Fibroblast of skin of back (primary cell): ENCODE measurements around the gene STAC.
A peak's percentile ranks its signal among the peaks of the same experiment; 100 is the strongest.
"Not testable (repeated sequence)": the region's sequence is repeated elsewhere in the genome, so short reads cannot be mapped to it uniquely, and the experiment has no call there.

Source experiments
- DNase-seq: peaks from one replicate; pipeline ENCODE4 v3.0.0-alpha.2; 2013

The STAC gene

GRCh38 chr3:36520241-36521006, 140.1 kb downstream of the STAC start:
- DNase-seq: no peak

- no peak for DNase-seq
Observed at GRCh38 chr3:36521007-36521379, 140.7 kb downstream of the STAC start.

GRCh38 chr3:36524560-36524959, 144.3 kb downstream of the STAC start:
- DNase-seq: no peak

- peak; percentile 58 for DNase-seq
Observed at GRCh38 chr3:36525115-36525801, 145.0 kb downstream of the STAC start.

- peak; percentile 19 for DNase-seq
Observed at GRCh38 chr3:36538136-36538749, 157.9 kb downstream of the STAC start.

- peak; percentile 42 for DNase-seq
Observed at GRCh38 chr3:36540888-36541518, 160.7 kb downstream of the STAC start.

GRCh38 chr3:36542186-36542585, 161.9 kb downstream of the STAC start:
- DNase-seq: peak; percentile 15

- no peak for DNase-seq
Observed at GRCh38 chr3:36543276-36543997, 163.1 kb downstream of the STAC start.

GRCh38 chr3:36546226-36546625, 165.9 kb downstream of the STAC start:
- DNase-seq: peak; percentile 29

- DNase-seq: peak; percentile 4
Observed at GRCh38 chr3:36548712-36549111, 168.4 kb downstream of the STAC start.

GRCh38 chr3:36557021-36557707, 176.9 kb downstream of the STAC start:
- DNase-seq: no peak

GRCh38 chr3:36557708-36558421, 177.6 kb downstream of the STAC start:
- DNase-seq: no peak

- no peak for DNase-seq
Observed at GRCh38 chr3:36558961-36559360, 178.7 kb downstream of the STAC start.

- DNase-seq: no peak
Observed at GRCh38 chr3:36560685-36561084, 180.4 kb downstream of the STAC start.

- no peak for DNase-seq
Observed at GRCh38 chr3:36561601-36562000, 181.3 kb downstream of the STAC start.

GRCh38 chr3:36562945-36563344, 182.6 kb downstream of the STAC start:
- no peak for DNase-seq

GRCh38 chr3:36575241-36575640, 194.9 kb downstream of the STAC start:
- no peak for DNase-seq

- DNase-seq: not testable (repeated sequence)
Observed at GRCh38 chr3:36578418-36578817, 198.1 kb downstream of the STAC start.

GRCh38 chr3:36579746-36580145, 199.4 kb downstream of the STAC start:
- no peak for DNase-seq

GRCh38 chr3:36580716-36581115, 200.4 kb downstream of the STAC start:
- DNase-seq: no peak

- DNase-seq: peak; percentile 30
Observed at GRCh38 chr3:36591959-36592358, 211.7 kb downstream of the STAC start.
